Cerebellar cortex (tissue), 1 donor: ENCODE data around the gene KRTAP10-3.
A peak's percentile ranks its signal among the peaks of the same experiment; 100 is the strongest.
"Not testable (repeated sequence)": the region's sequence is repeated elsewhere in the genome, so short reads cannot be mapped to it uniquely, and the experiment has no call there.

Experiments used
- DNase-seq: peaks from one replicate; pipeline ENCODE4 v3.0.0-alpha.2; 2015; ENCODE audit warnings: low spot score

KRTAP10-3 gene

GRCh38 chr21:44590311-44590721 is 31.7 kb upstream of the KRTAP10-3 start:
- no peak for DNase-seq

- DNase-seq: no peak
Measured at GRCh38 chr21:44589586-44590305, 31.2 kb upstream of the KRTAP10-3 start.

GRCh38 chr21:44589094-44589493 is 30.5 kb upstream of the KRTAP10-3 start:
- DNase-seq: no peak

- DNase-seq: no peak
Measured at GRCh38 chr21:44585892-44586291, 27.3 kb upstream of the KRTAP10-3 start.

- DNase-seq: no peak
Measured at GRCh38 chr21:44583800-44584147, 25.2 kb upstream of the KRTAP10-3 start.

GRCh38 chr21:44583089-44583799 is 24.6 kb upstream of the KRTAP10-3 start:
- DNase-seq: no peak

GRCh38 chr21:44582055-44582454 is 23.5 kb upstream of the KRTAP10-3 start:
- DNase-seq: no peak

- no peak for DNase-seq
Measured at GRCh38 chr21:44581158-44581557, 22.6 kb upstream of the KRTAP10-3 start.

- not testable (repeated sequence) for DNase-seq
Measured at GRCh38 chr21:44580231-44580821, 21.7 kb upstream of the KRTAP10-3 start, which contains the start of gene KRTAP10-5. Gene KRTAP10-5, minus strand, starts transcription at chr21:44580604. Its CDS starts 26 bp downstream, at chr21:44580578.

- DNase-seq: peak; percentile 18
Measured at GRCh38 chr21:44579833-44580144, 21.2 kb upstream of the KRTAP10-3 start.

GRCh38 chr21:44579056-44579832 is 20.6 kb upstream of the KRTAP10-3 start:
- no peak for DNase-seq

- no peak for DNase-seq
Measured at GRCh38 chr21:44578371-44579055, 19.9 kb upstream of the KRTAP10-3 start.

GRCh38 chr21:44576025-44576420 is 17.4 kb upstream of the KRTAP10-3 start:
- DNase-seq: no peak

- DNase-seq: no peak
Measured at GRCh38 chr21:44575307-44576024, 16.9 kb upstream of the KRTAP10-3 start.

- DNase-seq: no peak
Measured at GRCh38 chr21:44574457-44575306, 16.1 kb upstream of the KRTAP10-3 start.

GRCh38 chr21:44573630-44574456 is 15.2 kb upstream of the KRTAP10-3 start, which contains the start of gene KRTAP10-4:
Gene KRTAP10-4, plus strand, starts transcription at chr21:44573729. Its CDS starts 30 bp downstream, at chr21:44573759.
- DNase-seq: not testable (repeated sequence)

- DNase-seq: no peak
Measured at GRCh38 chr21:44572959-44573583, 14.5 kb upstream of the KRTAP10-3 start.
